Measurements from ENCODE around the gene GPBAR1.

GRCh38 chr2:218260166-218260565 lies 649 bp upstream of the GPBAR1 start:
- no peak for TF ChIP-seq CTCF (conservative IDR thresholded peaks at IDR 0.05; ENCODE audit: low read depth, low read length)
- no peak for TF ChIP-seq EZH2 (IDR thresholded peaks at IDR 0.05; ENCODE audit: borderline replicate concordance, low read depth, low read length, poor library complexity, severe bottlenecking)

All from A673 (cell line).